Smooth muscle cell (in vitro differentiated cells): ENCODE data around the gene CCDC134. TPM values are rescaled to one million over a fixed set of nuclear protein-coding genes. Genes with fewer than 3 reads are reported as not detected.
"Not testable (repeated sequence)": the region's sequence is repeated elsewhere in the genome, so short reads cannot be mapped to it uniquely, and the experiment has no call there.

Experiments used
- DNase-seq: peaks from one replicate; lab custom pipeline; 2025; ENCODE audit not compliant: unreplicated experiment; lab: John Stamatoyannopoulos, UW
- H2AFZ ChIP-seq: fragments of 200-600 bp; sonication (generic); 2 replicates; pipeline ENCODE4 v1.6.0; 2016; ENCODE audit warnings: antibody characterized with exemption, low read depth, mild to moderate bottlenecking
- H3F3A ChIP-seq: fragments of 200-600 bp; sonication (generic); 2 replicates; pipeline ENCODE4 v1.6.0; 2017; ENCODE audit warnings: antibody characterized with exemption, low read depth
- H3K27ac ChIP-seq: fragments of 200-600 bp; sonication (generic); 2 replicates; pipeline ENCODE4 v1.5.1; 2016; ENCODE audit warnings: low read depth, mild to moderate bottlenecking
- H3K27me3 ChIP-seq: fragments of 200-600 bp; sonication (generic); 2 replicates; pipeline ENCODE4 v1.6.1; 2016; ENCODE audit warnings: low read depth, mild to moderate bottlenecking
- H3K36me3 ChIP-seq: fragments of 200-600 bp; sonication (generic); 2 replicates; pipeline ENCODE4 v1.5.1; 2016; ENCODE audit warnings: low read depth
- H3K4me1 ChIP-seq: fragments of 200-600 bp; sonication (generic); 2 replicates; pipeline ENCODE4 v1.5.1; 2016; ENCODE audit warnings: low read depth
- H3K4me2 ChIP-seq: fragments of 200-600 bp; sonication (generic); 2 replicates; pipeline ENCODE4 v1.6.0; 2016; ENCODE audit warnings: mild to moderate bottlenecking
- H3K4me3 ChIP-seq: fragments of 200-600 bp; sonication (generic); 2 replicates; pipeline ENCODE4 v1.5.1; 2016; ENCODE audit warnings: mild to moderate bottlenecking
- H3K79me2 ChIP-seq: fragments of 200-600 bp; sonication (generic); 2 replicates; pipeline ENCODE4 v1.6.0; 2016; ENCODE audit warnings: low read depth, mild to moderate bottlenecking
- H3K9ac ChIP-seq: fragments of 200-600 bp; sonication (generic); 2 replicates; pipeline ENCODE4 v1.6.0; 2016; ENCODE audit warnings: low read depth
- H3K9me3 ChIP-seq: fragments of 200-600 bp; sonication (generic); replicated peaks from 2 replicates; pipeline ENCODE4 v1.5.1; 2016; ENCODE audit warnings: low read depth
- H4K20me1 ChIP-seq: fragments of 200-600 bp; sonication (generic); 2 replicates; pipeline ENCODE4 v1.6.0; 2016; ENCODE audit warnings: low read depth
- CTCF ChIP-seq: fragments of 200-600 bp; sonication (generic); IDR thresholded peaks from 2 replicates; pipeline ENCODE4 v1.5.1; 2017; ENCODE audit warnings: borderline replicate concordance, mild to moderate bottlenecking, antibody characterized with exemption; ENCODE audit not compliant: insufficient read depth, poor library complexity, severe bottlenecking
- WGBS: methylation state at CpG from one replicate; pipeline ENCODE4 v1.1.7; 2016; ENCODE audit warnings: low lambda C conversion rate; 5-methylcytosine and 5-hydroxymethylcytosine counted together
- polyA plus RNA-seq: library from polyadenylated mRNA; unstranded; fragments of >200 nt; fragmentation: Nextera tagmentation; extraction: Ambion mirVana; gene quantifications from 2 replicates; pipeline ENCODE4 v1.2.1, GENCODE V29; 2016
- total RNA-seq: library from RNA; depleted of rRNA; stranded (reverse); fragments of >200 nt; gene quantifications from 2 replicates; pipeline ENCODE4 v1.2.3, GENCODE V29; 2014

Gene CCDC134
- total and polyA plus RNA-seq, 2 experiments from 2014 or later, result 7.4 to 8.8 TPM

- Histone ChIP-seq H3K9ac (peak overlapping the region; percentile 69), H3K4me3 (no peak overlapping the region), H3K9me3 (no peaks in the 10 kb centered on the region), H3K27me3 (no peaks in the 10 kb centered on the region), H3K27ac (peak overlapping the region; percentile 92), H4K20me1 (peaks cover 98% of the 10 kb centered on the region), H3K4me2 (peak overlapping the region; percentile 81), H3F3A (peaks cover 19% of the 10 kb centered on the region), H3K4me1 (peaks cover 14% of the 10 kb centered on the region), H3K79me2 (peaks cover 90% of the 10 kb centered on the region), H2AFZ (no peak overlapping the region), H3K36me3 (no peaks in the 10 kb centered on the region)
- WGBS, result 3% methylated on average over 4 of the region's 4 CpGs
- no peak for TF ChIP-seq CTCF
- DNase-seq, result no peak
These were observed 61.7 kb downstream of the CCDC134 start for GRCh38 chr22:41862160-41862529.

DNA sequence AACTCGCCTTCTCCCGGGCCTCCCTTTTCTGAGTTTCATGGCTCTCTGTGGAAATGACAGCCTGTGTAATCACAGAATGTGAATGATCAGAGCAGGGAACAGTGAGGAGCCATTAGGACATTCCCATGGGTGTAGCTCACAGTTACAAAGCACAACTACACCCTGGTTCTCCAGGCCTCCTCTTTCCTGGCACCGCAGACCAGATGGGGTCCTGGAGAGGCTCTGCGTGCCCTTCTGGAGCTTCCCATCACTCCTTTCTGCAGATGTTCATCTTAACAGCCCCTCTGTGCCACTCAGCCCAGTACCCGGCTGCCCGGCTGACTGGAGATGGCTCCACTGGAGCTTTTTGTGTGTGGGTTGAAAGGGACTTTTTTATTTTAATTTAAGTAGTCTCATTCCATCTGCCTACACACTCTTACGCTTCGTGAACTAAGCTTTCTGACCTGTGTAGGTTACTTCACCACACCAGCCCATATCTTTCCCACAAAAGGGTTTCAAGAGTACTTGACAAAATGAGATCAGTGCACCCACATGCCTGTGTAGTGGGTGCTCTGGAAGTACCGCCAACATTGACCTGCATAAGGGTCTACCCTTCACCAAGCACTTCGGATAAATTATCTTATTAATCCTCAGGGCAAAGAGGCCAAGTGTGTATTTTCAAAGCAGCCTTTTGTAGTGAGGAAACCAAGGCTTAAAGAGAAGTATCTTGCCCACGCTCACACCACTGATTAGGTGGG is 62.2 kb downstream of the CCDC134 start:
- H3K4me2 ChIP-seq, result peak overlapping the region; percentile 81
- H3K27ac ChIP-seq, result peak overlapping the region; percentile 92
- peak overlapping the region; percentile 69 for H3K9ac ChIP-seq

DNA sequence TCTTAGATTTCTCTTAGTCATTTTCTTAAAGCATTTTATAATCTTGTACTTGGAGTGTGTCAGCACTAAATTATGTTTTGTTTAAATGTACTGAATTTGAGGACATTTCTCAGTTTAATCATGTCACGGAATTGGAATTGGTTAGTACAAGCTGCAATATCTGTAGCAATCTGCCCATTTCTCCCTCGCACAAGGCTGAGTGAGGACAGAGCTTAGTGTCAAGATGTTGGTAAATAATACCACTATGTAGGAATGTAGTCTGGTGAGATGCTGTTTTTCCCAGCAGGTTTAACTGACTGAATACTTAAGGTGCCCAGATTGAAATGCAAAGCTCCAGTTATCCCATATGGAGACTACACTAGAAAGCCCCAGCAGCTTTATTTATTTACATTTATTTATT is 63.0 kb downstream of the CCDC134 start:
- Histone ChIP-seq H3K9me3 (no peaks in the 10 kb centered on the region), H3K27me3 (no peaks in the 10 kb centered on the region), H3K9ac (peak overlapping the region; percentile 69), H4K20me1 (peaks cover 98% of the 10 kb centered on the region), H3K4me1 (peaks cover 14% of the 10 kb centered on the region), H2AFZ (no peak overlapping the region), H3K4me3 (no peak overlapping the region), H3K27ac (peak overlapping the region; percentile 92), H3K36me3 (peaks cover 8% of the 10 kb centered on the region), H3F3A (peaks cover 19% of the 10 kb centered on the region), H3K79me2 (peaks cover 82% of the 10 kb centered on the region), H3K4me2 (peak overlapping the region; percentile 81)
- 83% methylated on average over 2 of the region's 2 CpGs for WGBS
- TF ChIP-seq CTCF, result no peak
- no peak for DNase-seq

More for the DNA sequence above, 62.2 kb downstream of the CCDC134 start:
- no peak for DNase-seq
- Histone ChIP-seq H3K4me1 (peaks cover 14% of the 10 kb centered on the region), H3K79me2 (peaks cover 90% of the 10 kb centered on the region), H3K27me3 (no peaks in the 10 kb centered on the region), H3F3A (peaks cover 19% of the 10 kb centered on the region), H3K36me3 (peaks cover under 1% of the 10 kb centered on the region), H3K4me3 (no peak overlapping the region), H4K20me1 (peaks cover 98% of the 10 kb centered on the region), H3K9me3 (no peaks in the 10 kb centered on the region), H2AFZ (no peak overlapping the region)
- TF ChIP-seq CTCF, result no peak
- WGBS, result 50% methylated on average over 11 of the region's 11 CpGs

DNA sequence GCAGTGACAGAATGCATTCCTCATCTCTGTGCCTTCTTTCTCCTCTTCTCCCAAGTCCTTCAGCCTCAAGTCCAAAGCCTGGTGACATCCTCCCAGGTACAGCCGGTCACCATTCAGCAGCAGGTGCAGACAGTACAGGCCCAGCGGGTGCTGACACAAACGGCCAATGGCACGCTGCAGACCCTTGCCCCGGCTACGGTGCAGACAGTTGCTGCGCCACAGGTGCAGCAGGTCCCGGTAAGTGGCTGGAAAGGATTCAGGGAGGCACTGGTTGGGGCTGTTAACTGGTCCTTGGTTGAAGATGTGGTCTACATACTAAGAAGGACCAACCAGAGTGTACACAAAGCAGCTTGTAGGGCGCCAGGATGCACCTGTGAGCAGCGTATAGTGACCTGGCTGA is 68.1 kb downstream of the CCDC134 start:
- H3K27ac ChIP-seq, result no peak overlapping the region
- H3K9me3 ChIP-seq, result no peaks in the 10 kb centered on the region
- no peak for DNase-seq
- H3K4me3 ChIP-seq, result no peak overlapping the region
- peaks cover 86% of the 10 kb centered on the region for H4K20me1 ChIP-seq
- WGBS, result 98% methylated on average over 10 of the region's 10 CpGs
- H3K36me3 ChIP-seq, result peaks cover 24% of the 10 kb centered on the region
- H3K79me2 ChIP-seq, result peaks cover 41% of the 10 kb centered on the region
- no peak for TF ChIP-seq CTCF
- H3K4me1 ChIP-seq, result no peaks in the 10 kb centered on the region
- no peak overlapping the region for H2AFZ ChIP-seq
- H3K9ac ChIP-seq, result no peak overlapping the region
- no peak overlapping the region for H3K4me2 ChIP-seq
- no peaks in the 10 kb centered on the region for H3K27me3 ChIP-seq
- peaks cover 4% of the 10 kb centered on the region for H3F3A ChIP-seq

- not testable (repeated sequence) for H3K4me1 ChIP-seq, H3K4me2 ChIP-seq, H3F3A ChIP-seq, H3K9ac ChIP-seq, H3K27ac ChIP-seq, H3K9me3 ChIP-seq, H3K4me3 ChIP-seq, H2AFZ ChIP-seq, DNase-seq, H3K27me3 ChIP-seq
- Histone ChIP-seq H3K79me2 (peaks cover 27% of the 10 kb centered on the region), H4K20me1 (peaks cover 88% of the 10 kb centered on the region), H3K36me3 (peaks cover 31% of the 10 kb centered on the region)
- WGBS, result 97% methylated on average over 1 of the region's 1 CpG
These were observed 69.6 kb downstream of the CCDC134 start for GRCh38 chr22:41870081-41870480.
